ENCODE measurements around the gene PRKCB.

Gene PRKCB

GRCh38 chr16:23969468-23970297 is 133.9 kb downstream of the PRKCB start:
- DNase-seq, result no peak

- no peak for DNase-seq
Measured at GRCh38 chr16:23974223-23974622, 138.4 kb downstream of the PRKCB start.

- DNase-seq, result no peak
Measured at GRCh38 chr16:23975293-23975692, 139.5 kb downstream of the PRKCB start.

- no peak for DNase-seq
Measured at GRCh38 chr16:23976091-23976490, 140.3 kb downstream of the PRKCB start.

- no peak for DNase-seq
Measured at GRCh38 chr16:23976524-23976923, 140.7 kb downstream of the PRKCB start.

- no peak for DNase-seq
Measured at GRCh38 chr16:23979441-23979840, 143.7 kb downstream of the PRKCB start.

- DNase-seq, result no peak
Measured at GRCh38 chr16:23979982-23980381, 144.2 kb downstream of the PRKCB start.

GRCh38 chr16:23981429-23982399 is 145.9 kb downstream of the PRKCB start:
- no peak for DNase-seq

GRCh38 chr16:23986455-23986854 is 150.7 kb downstream of the PRKCB start:
- DNase-seq, result no peak

- no peak for DNase-seq
Measured at GRCh38 chr16:23987443-23987842, 151.7 kb downstream of the PRKCB start.

GRCh38 chr16:23990507-23990906 is 154.7 kb downstream of the PRKCB start:
- no peak for DNase-seq

GRCh38 chr16:23991066-23991465 is 155.3 kb downstream of the PRKCB start:
- DNase-seq, result no peak

GRCh38 chr16:23994615-23995014 is 158.8 kb downstream of the PRKCB start:
- DNase-seq, result no peak

- DNase-seq, result no peak
Measured at GRCh38 chr16:23996258-23996955, 160.6 kb downstream of the PRKCB start.

GRCh38 chr16:23998771-23999170 is 163.0 kb downstream of the PRKCB start:
- no peak for DNase-seq

- DNase-seq, result no peak
Measured at GRCh38 chr16:23999663-24000062, 163.9 kb downstream of the PRKCB start.

- no peak for DNase-seq
Measured at GRCh38 chr16:24001710-24002109, 165.9 kb downstream of the PRKCB start.

- DNase-seq, result no peak
Measured at GRCh38 chr16:24002619-24003018, 166.8 kb downstream of the PRKCB start.

GRCh38 chr16:24005577-24005976 is 169.8 kb downstream of the PRKCB start:
- no peak for DNase-seq

- no peak for DNase-seq
Measured at GRCh38 chr16:24007391-24007790, 171.6 kb downstream of the PRKCB start.

- DNase-seq, result no peak
Measured at GRCh38 chr16:24007934-24008333, 172.2 kb downstream of the PRKCB start.

GRCh38 chr16:24009098-24009497 is 173.3 kb downstream of the PRKCB start:
- no peak for DNase-seq

GRCh38 chr16:24009955-24010354 is 174.2 kb downstream of the PRKCB start:
- DNase-seq, result no peak

Data from NCI-H446 treated with DMSO at 0.1 percent for 48 hours (cell line).